GM23248 (cell line): ENCODE data around the gene MFSD1. TPM values are rescaled to one million over a fixed set of nuclear protein-coding genes. Genes with fewer than 3 reads are reported as not detected.

Experiments
- DNase-seq: peaks from one replicate; pipeline ENCODE4 v3.0.0-alpha.2; 2015
- H2AFZ ChIP-seq: fragments of 200-600 bp; sonication (generic); 2 replicates; pipeline ENCODE4 v1.6.1; 2016; ENCODE audit warnings: antibody characterized with exemption
- H3F3A ChIP-seq: fragments of 200-600 bp; sonication (generic); 2 replicates; pipeline ENCODE4 v1.6.1; 2016; ENCODE audit warnings: mild to moderate bottlenecking, antibody characterized with exemption, mixed run types; ENCODE audit not compliant: insufficient read depth
- H3K27ac ChIP-seq: fragments of 200-600 bp; sonication (generic); 2 replicates; pipeline ENCODE4 v1.5.1; 2016; ENCODE audit warnings: mild to moderate bottlenecking
- H3K27me3 ChIP-seq: fragments of 200-600 bp; sonication (generic); replicated peaks from 2 replicates; pipeline ENCODE4 v1.6.1; 2016; ENCODE audit warnings: mild to moderate bottlenecking; ENCODE audit not compliant: insufficient read depth
- H3K36me3 ChIP-seq: fragments of 200-600 bp; sonication (generic); 2 replicates; pipeline ENCODE4 v1.6.1; 2016; ENCODE audit warnings: low read depth, mild to moderate bottlenecking
- H3K4me1 ChIP-seq: fragments of 200-600 bp; sonication (generic); 2 replicates; pipeline ENCODE4 v1.6.1; 2016; ENCODE audit warnings: mild to moderate bottlenecking; ENCODE audit not compliant: insufficient read depth
- H3K4me2 ChIP-seq: fragments of 200-600 bp; sonication (generic); one replicate; pipeline ENCODE4 v1.6.1; 2016; ENCODE audit warnings: mild to moderate bottlenecking; ENCODE audit not compliant: unreplicated experiment
- H3K4me3 ChIP-seq: fragments of 200-600 bp; sonication (generic); 2 replicates; pipeline ENCODE4 v1.5.1; 2016; ENCODE audit warnings: mild to moderate bottlenecking
- H3K79me2 ChIP-seq: fragments of 200-600 bp; sonication (generic); 2 replicates; pipeline ENCODE4 v1.6.1; 2016; ENCODE audit warnings: mild to moderate bottlenecking; ENCODE audit not compliant: insufficient read depth
- H3K9ac ChIP-seq: fragments of 200-600 bp; sonication (generic); 2 replicates; pipeline ENCODE4 v1.6.1; 2016; ENCODE audit warnings: mild to moderate bottlenecking
- H3K9me2 ChIP-seq: fragments of 200-600 bp; sonication (generic); 2 replicates; pipeline ENCODE4 v1.6.1; 2016; ENCODE audit warnings: mixed run types, mild to moderate bottlenecking, moderate library complexity; ENCODE audit not compliant: insufficient read depth
- H3K9me3 ChIP-seq: fragments of 200-600 bp; sonication (generic); one replicate; pipeline ENCODE4 v1.6.1; 2017; ENCODE audit warnings: low read depth
- H4K20me1 ChIP-seq: fragments of 200-600 bp; sonication (generic); 2 replicates; pipeline ENCODE4 v1.6.0; 2016; ENCODE audit not compliant: insufficient read depth
- EZH2 ChIP-seq: fragments of 200-600 bp; sonication (generic); IDR thresholded peaks from 2 replicates; pipeline ENCODE4 v1.6.1; 2018; ENCODE audit warnings: antibody characterized with exemption, mild to moderate bottlenecking; ENCODE audit not compliant: insufficient read depth, poor library complexity, severe bottlenecking
- EZH2phosphoT487 ChIP-seq: fragments of 200-600 bp; sonication (generic); IDR thresholded peaks from 2 replicates; pipeline ENCODE4 v1.6.1; 2018; ENCODE audit warnings: antibody characterized with exemption, moderate library complexity, mild to moderate bottlenecking, low read depth; ENCODE audit not compliant: insufficient read depth
- WGBS, 2 experiments: methylation state at CpG; one replicate each; pipeline ENCODE4 v1.1.6; 2015 to 2017; ENCODE audit warnings: low lambda C conversion rate in 2 of 2, low coverage in 1 of 2; ENCODE audit errors: missing lambda C conversion rate in 2 of 2; 5-methylcytosine and 5-hydroxymethylcytosine counted together
- in situ Hi-C: fragments of 300-500 bp; cut with MboI; formaldehyde crosslinking; loops from 2 replicates; pipeline ENCODE4 v1.15.0; 2020
- polyA plus RNA-seq: library from polyadenylated mRNA; unstranded; fragments of >200 nt; fragmentation: Nextera tagmentation; extraction: Ambion mirVana; gene quantifications from 2 replicates; pipeline ENCODE4 v1.2.1, GENCODE V29; 2016
- total RNA-seq: library from RNA; depleted of rRNA; stranded (reverse); fragments of >200 nt; shearing (Covaris generic); gene quantifications from 2 replicates; pipeline ENCODE4 v1.2.3, GENCODE V29; 2014

The MFSD1 gene
- total and polyA plus RNA-seq, 2 experiments from 2014 or later, result 100 to 177 TPM

- 65 to 75% methylated on average over 3 of the region's 3 CpGs for WGBS, 2 experiments
These were observed 18.7 kb downstream of the MFSD1 start for GRCh38 chr3:158820521-158820920.

GRCh38 chr3:158821847-158822246 is 20.0 kb downstream of the MFSD1 start:
- Histone ChIP-seq H2AFZ (no peak overlapping the region), H4K20me1 (no peaks in the 10 kb centered on the region), H3K27ac (no peak overlapping the region), H3K4me1 (no peaks in the 10 kb centered on the region), H3K79me2 (no peaks in the 10 kb centered on the region), H3K9me2 (no peaks in the 10 kb centered on the region), H3F3A (no peaks in the 10 kb centered on the region), H3K27me3 (no peaks in the 10 kb centered on the region), H3K4me3 (no peak overlapping the region), H3K9me3 (no peaks in the 10 kb centered on the region), H3K36me3 (peaks cover 68% of the 10 kb centered on the region), H3K4me2 (no peak overlapping the region), H3K9ac (no peak overlapping the region)
- in situ Hi-C loops, result no loop called here
- DNase-seq, result no peak
- 95 to 98% methylated on average over 5 of the region's 5 CpGs for WGBS, 2 experiments
- TF ChIP-seq EZH2phosphoT487, result no peak
- TF ChIP-seq EZH2, result no peak

More at GRCh38 chr3:158820521-158820920, 18.7 kb downstream of the MFSD1 start:
- Histone ChIP-seq H3K27ac (no peak overlapping the region), H2AFZ (no peak overlapping the region), H3K9me3 (no peaks in the 10 kb centered on the region), H3K9ac (no peak overlapping the region), H3K4me3 (no peak overlapping the region), H3K9me2 (no peaks in the 10 kb centered on the region), H3K4me2 (no peak overlapping the region), H3F3A (no peaks in the 10 kb centered on the region), H3K79me2 (no peaks in the 10 kb centered on the region), H3K27me3 (no peaks in the 10 kb centered on the region), H3K4me1 (no peaks in the 10 kb centered on the region), H4K20me1 (no peaks in the 10 kb centered on the region), H3K36me3 (peaks cover 63% of the 10 kb centered on the region)
- in situ Hi-C loops, result no loop called here
- TF ChIP-seq EZH2 (no peak), EZH2phosphoT487 (no peak)
- no peak for DNase-seq

- no peaks in the 10 kb centered on the region for H3K4me1 ChIP-seq
- in situ Hi-C loops, result no loop called here
- peaks cover 68% of the 10 kb centered on the region for H3K36me3 ChIP-seq
- H3K79me2 ChIP-seq, result no peaks in the 10 kb centered on the region
- no peaks in the 10 kb centered on the region for H3F3A ChIP-seq
- WGBS, 2 experiments, result 90 to 95% methylated on average over 4 of the region's 4 CpGs
- H3K4me2 ChIP-seq, result no peak overlapping the region
- H3K27me3 ChIP-seq, result no peaks in the 10 kb centered on the region
- no peaks in the 10 kb centered on the region for H3K9me3 ChIP-seq
- H3K9me2 ChIP-seq, result no peaks in the 10 kb centered on the region
- H2AFZ ChIP-seq, result no peak overlapping the region
- no peak overlapping the region for H3K4me3 ChIP-seq
- no peak overlapping the region for H3K27ac ChIP-seq
- H4K20me1 ChIP-seq, result no peaks in the 10 kb centered on the region
- TF ChIP-seq EZH2 (no peak), EZH2phosphoT487 (no peak)
- DNase-seq, result no peak
- H3K9ac ChIP-seq, result no peak overlapping the region
These were observed 21.6 kb downstream of the MFSD1 start for GRCh38 chr3:158823426-158823825.

GRCh38 chr3:158827773-158828172 is 25.9 kb downstream of the MFSD1 start:
- H3K4me2 ChIP-seq, result no peak overlapping the region
- TF ChIP-seq EZH2phosphoT487, result no peak
- TF ChIP-seq EZH2, result no peak
- H3K36me3 ChIP-seq, result peaks cover 63% of the 10 kb centered on the region
- in situ Hi-C loops, result loop anchor here (25.0 kb wide), 1 partner anchor 985 kb away; no protein-coding TSS in a partner anchor
- H2AFZ ChIP-seq, result no peak overlapping the region
- H3K79me2 ChIP-seq, result no peaks in the 10 kb centered on the region
- DNase-seq, result no peak
- no peaks in the 10 kb centered on the region for H3K27me3 ChIP-seq
- H3K9ac ChIP-seq, result no peak overlapping the region
- H3K9me3 ChIP-seq, result no peaks in the 10 kb centered on the region
- no peaks in the 10 kb centered on the region for H4K20me1 ChIP-seq
- no peak overlapping the region for H3K4me3 ChIP-seq
- no peaks in the 10 kb centered on the region for H3K4me1 ChIP-seq
- no peaks in the 10 kb centered on the region for H3K9me2 ChIP-seq
- 90 to 94% methylated on average over 3 of the region's 3 CpGs for WGBS, 2 experiments
- H3K27ac ChIP-seq, result no peak overlapping the region
- 0 out of 2 replicates have a peak, but pooled peaks cover 9% of the 10 kb centered on the region for H3F3A ChIP-seq

GRCh38 chr3:158830391-158830790 is 28.5 kb downstream of the MFSD1 start:
- DNase-seq, result peak; percentile 56

More at GRCh38 chr3:158830391-158830790, 28.5 kb downstream of the MFSD1 start:
- Histone ChIP-seq H3K27ac (no peak overlapping the region), H3K9ac (no peak overlapping the region), H3F3A (0 out of 2 replicates have a peak, but pooled peaks cover 9% of the 10 kb centered on the region), H3K4me1 (no peaks in the 10 kb centered on the region), H2AFZ (no peak overlapping the region), H3K27me3 (no peaks in the 10 kb centered on the region), H3K9me2 (no peaks in the 10 kb centered on the region), H3K79me2 (no peaks in the 10 kb centered on the region), H3K36me3 (peaks cover 38% of the 10 kb centered on the region), H3K4me2 (no peak overlapping the region), H4K20me1 (no peaks in the 10 kb centered on the region), H3K9me3 (no peaks in the 10 kb centered on the region), H3K4me3 (no peak overlapping the region)
- TF ChIP-seq EZH2phosphoT487 (no peak), EZH2 (no peak)
- in situ Hi-C loops, result loop anchor here (25.0 kb wide), 1 partner anchor 982 kb away; no protein-coding TSS in a partner anchor
- WGBS, 2 experiments, result 68 to 69% methylated on average over 4 of the region's 4 CpGs
